PFSK-1 (cell line): ENCODE measurements around the gene MOGAT3.

Experiments
- FOXP2 ChIP-seq: optimal IDR thresholded peaks from 2 replicates; pipeline ENCODE3; 2011; ENCODE audit warnings: borderline replicate concordance, control low read depth, inconsistent platforms; ENCODE audit not compliant: insufficient read depth; ENCODE audit errors: extremely low read length, extremely low read depth
- POLR2AphosphoS5 ChIP-seq: IDR thresholded peaks from 2 replicates; pipeline ENCODE4 v1.6.1; 2012; ENCODE audit warnings: low read depth, mild to moderate bottlenecking, control low read depth, low read length, moderate library complexity
- REST ChIP-seq, 2 experiments: IDR thresholded peaks; 2 replicates each; pipeline versions ENCODE4 v1.6.1 to v1.8.0; 2011 to 2012; ENCODE audit warnings: low read depth in 2 of 2, low read length in 2 of 2, control low read depth in 1 of 2, inconsistent platforms in 1 of 2, mild to moderate bottlenecking in 1 of 2, moderate library complexity in 1 of 2; ENCODE audit not compliant: insufficient read depth in 1 of 2
- SIN3A ChIP-seq: IDR thresholded peaks from 2 replicates; pipeline ENCODE4 v1.6.1; 2012; ENCODE audit warnings: mild to moderate bottlenecking, low read length, moderate library complexity, borderline replicate concordance; ENCODE audit not compliant: insufficient read depth
- TAF1 ChIP-seq: IDR thresholded peaks from 2 replicates; pipeline ENCODE4 v1.6.1; 2012; ENCODE audit warnings: low read length, control low read depth, borderline replicate concordance; ENCODE audit not compliant: insufficient read depth

MOGAT3 gene

GRCh38 chr7:101160910-101161309 is 39.9 kb downstream of the MOGAT3 start:
- no peak for TF ChIP-seq FOXP2
- no peak for TF ChIP-seq TAF1
- TF ChIP-seq SIN3A, result no peak
- no peak; the same call in 1 of the 2 replicates for TF ChIP-seq POLR2AphosphoS5
- no peak for TF ChIP-seq REST (IDR thresholded peaks at IDR 0.05; ENCODE audit: insufficient read depth in 1 of 2, low read depth in 2 of 2, low read length in 2 of 2)

- TF ChIP-seq TAF1 (no peak), POLR2AphosphoS5 (no peak; the same call in none of the 2 replicates), FOXP2 (no peak), SIN3A (no peak; the same call in 1 of the 2 replicates), REST (IDR thresholded peaks at IDR 0.05; ENCODE audit: insufficient read depth in 1 of 2, low read depth in 2 of 2, low read length in 2 of 2) (no peak)
These were observed 40.9 kb downstream of the MOGAT3 start for GRCh38 chr7:101159696-101160674.

- TF ChIP-seq REST (IDR thresholded peaks at IDR 0.05; ENCODE audit: insufficient read depth in 1 of 2, low read depth in 2 of 2, low read length in 2 of 2), result no peak
- no peak for TF ChIP-seq TAF1
- no peak for TF ChIP-seq FOXP2
- no peak for TF ChIP-seq SIN3A
- TF ChIP-seq POLR2AphosphoS5, result no peak
These were observed 43.8 kb downstream of the MOGAT3 start for GRCh38 chr7:101156866-101157589.

- no peak for TF ChIP-seq FOXP2
- no peak for TF ChIP-seq TAF1
- TF ChIP-seq REST (IDR thresholded peaks at IDR 0.05; ENCODE audit: insufficient read depth in 1 of 2, low read depth in 2 of 2, low read length in 2 of 2), result no peak
- TF ChIP-seq SIN3A, result no peak
- TF ChIP-seq POLR2AphosphoS5, result no peak
These were observed 44.6 kb downstream of the MOGAT3 start for GRCh38 chr7:101156277-101156676.
